ENCODE results near the gene FYN. TPM values are rescaled to one million over a fixed set of nuclear protein-coding genes. Genes with fewer than 3 reads are reported as not detected.

The FYN gene
- total and polyA plus RNA-seq, 2 donors from 2014 or later: 34.5 to 52.4 TPM

DNA sequence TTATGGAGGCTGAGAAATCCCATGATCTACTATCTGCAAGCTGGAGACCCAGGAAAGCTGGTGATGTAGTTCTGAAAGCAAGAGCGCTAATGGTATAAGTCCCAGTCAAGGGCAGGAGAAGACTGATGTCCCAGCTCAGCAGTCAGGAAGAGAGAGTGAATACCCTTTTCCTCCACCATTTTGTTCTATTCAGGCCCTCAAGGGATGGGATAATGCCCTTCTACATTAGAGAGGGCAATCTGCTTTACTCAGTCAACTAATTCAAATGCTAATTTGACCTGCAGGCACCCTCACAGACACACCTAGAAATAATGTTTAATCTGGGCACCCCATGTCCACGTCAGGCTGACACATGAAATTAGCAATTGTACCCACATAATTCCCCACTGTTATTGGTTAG lies 10.8 kb upstream of the FYN start:
- no peaks in the 10 kb centered on the region for H3K4me1 ChIP-seq (ENCODE audit: control insufficient read depth in 2 of 3, insufficient read depth in 2 of 3, low read depth in 1 of 3, low read length in 3 of 3)
- FAIRE-seq (no peak), DNase-seq (no peak)
- H3K36me3 ChIP-seq (ENCODE audit: control insufficient read depth in 2 of 3, insufficient read depth in 3 of 3, low read length in 3 of 3): no peaks in the 10 kb centered on the region
- H3K9me3 ChIP-seq (ENCODE audit: control insufficient read depth in 2 of 3, insufficient read depth in 1 of 3, low read length in 3 of 3): no peaks in the 10 kb centered on the region
- H3K27ac ChIP-seq (ENCODE audit: low read depth in 2 of 2, low read length in 2 of 2): no peak overlapping the region
- no peak overlapping the region for H3K9ac ChIP-seq (ENCODE audit: low read length in 3 of 3)
- no peak overlapping the region for H3K4me3 ChIP-seq (ENCODE audit: low read length in 3 of 3)
- H3K27me3 ChIP-seq (ENCODE audit: control insufficient read depth, insufficient read depth, low read length): no peaks in the 10 kb centered on the region
- TF ChIP-seq, protein P1, sequence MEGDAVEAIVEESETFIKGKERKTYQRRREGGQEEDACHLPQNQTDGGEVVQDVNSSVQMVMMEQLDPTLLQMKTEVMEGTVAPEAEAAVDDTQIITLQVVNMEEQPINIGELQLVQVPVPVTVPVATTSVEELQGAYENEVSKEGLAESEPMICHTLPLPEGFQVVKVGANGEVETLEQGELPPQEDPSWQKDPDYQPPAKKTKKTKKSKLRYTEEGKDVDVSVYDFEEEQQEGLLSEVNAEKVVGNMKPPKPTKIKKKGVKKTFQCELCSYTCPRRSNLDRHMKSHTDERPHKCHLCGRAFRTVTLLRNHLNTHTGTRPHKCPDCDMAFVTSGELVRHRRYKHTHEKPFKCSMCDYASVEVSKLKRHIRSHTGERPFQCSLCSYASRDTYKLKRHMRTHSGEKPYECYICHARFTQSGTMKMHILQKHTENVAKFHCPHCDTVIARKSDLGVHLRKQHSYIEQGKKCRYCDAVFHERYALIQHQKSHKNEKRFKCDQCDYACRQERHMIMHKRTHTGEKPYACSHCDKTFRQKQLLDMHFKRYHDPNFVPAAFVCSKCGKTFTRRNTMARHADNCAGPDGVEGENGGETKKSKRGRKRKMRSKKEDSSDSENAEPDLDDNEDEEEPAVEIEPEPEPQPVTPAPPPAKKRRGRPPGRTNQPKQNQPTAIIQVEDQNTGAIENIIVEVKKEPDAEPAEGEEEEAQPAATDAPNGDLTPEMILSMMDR (IDR thresholded peaks at IDR 0.05; ENCODE audit: borderline replicate concordance, extremely low read depth, insufficient read depth): no peak
- intact Hi-C loops (cut with DNase I): no loop called here

DNA sequence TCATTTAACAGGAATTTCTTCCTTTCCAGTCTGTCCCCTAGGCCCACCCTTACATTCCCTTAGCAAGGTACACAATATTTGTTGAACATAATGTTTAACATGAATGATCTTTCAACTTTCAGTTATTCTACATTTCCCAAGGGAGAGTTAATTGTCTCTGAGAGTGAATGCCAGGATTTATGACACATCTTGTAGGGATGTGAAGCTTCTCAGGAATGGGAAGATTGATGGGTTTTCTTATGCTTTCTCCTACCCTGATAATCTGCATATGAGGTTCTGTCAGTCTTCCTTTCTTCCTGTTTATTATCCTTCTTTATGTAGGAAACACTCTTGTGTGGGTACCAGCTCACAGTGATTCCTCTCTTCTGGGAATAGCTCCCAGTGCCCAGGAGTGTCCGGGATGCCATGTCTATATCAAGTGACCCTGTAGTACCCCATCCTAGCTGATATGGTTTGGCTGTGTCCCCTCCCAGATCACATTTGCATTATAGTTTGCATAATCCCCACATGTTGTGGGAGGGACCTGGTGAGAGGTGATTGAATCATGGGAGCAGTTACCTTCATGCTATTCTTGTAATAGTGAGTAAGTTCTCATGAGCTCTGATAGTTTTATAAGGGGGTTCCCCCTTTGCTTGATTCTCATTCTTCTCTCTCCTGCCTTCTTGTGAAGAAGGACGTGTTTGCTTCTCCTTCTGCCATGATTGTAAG lies 7.1 kb upstream of the FYN start:
- Histone ChIP-seq H3K27ac (ENCODE audit: low read depth in 2 of 2, low read length in 2 of 2) (no peak overlapping the region), H3K9ac (ENCODE audit: low read length in 3 of 3) (no peak overlapping the region), H3K27me3 (ENCODE audit: control insufficient read depth, insufficient read depth, low read length) (no peaks in the 10 kb centered on the region), H3K9me3 (ENCODE audit: control insufficient read depth in 2 of 3, insufficient read depth in 1 of 3, low read length in 3 of 3) (no peaks in the 10 kb centered on the region), H3K36me3 (ENCODE audit: control insufficient read depth in 2 of 3, insufficient read depth in 3 of 3, low read length in 3 of 3) (no peaks in the 10 kb centered on the region), H3K4me1 (ENCODE audit: control insufficient read depth in 2 of 3, insufficient read depth in 2 of 3, low read depth in 1 of 3, low read length in 3 of 3) (no peaks in the 10 kb centered on the region), H3K4me3 (ENCODE audit: low read length in 3 of 3) (no peak overlapping the region)
- no peak for FAIRE-seq
- intact Hi-C loops (cut with DNase I): no loop called here
- TF ChIP-seq, protein P1 (IDR thresholded peaks at IDR 0.05; ENCODE audit: borderline replicate concordance, extremely low read depth, insufficient read depth): no peak
- DNase-seq: no peak

DNA sequence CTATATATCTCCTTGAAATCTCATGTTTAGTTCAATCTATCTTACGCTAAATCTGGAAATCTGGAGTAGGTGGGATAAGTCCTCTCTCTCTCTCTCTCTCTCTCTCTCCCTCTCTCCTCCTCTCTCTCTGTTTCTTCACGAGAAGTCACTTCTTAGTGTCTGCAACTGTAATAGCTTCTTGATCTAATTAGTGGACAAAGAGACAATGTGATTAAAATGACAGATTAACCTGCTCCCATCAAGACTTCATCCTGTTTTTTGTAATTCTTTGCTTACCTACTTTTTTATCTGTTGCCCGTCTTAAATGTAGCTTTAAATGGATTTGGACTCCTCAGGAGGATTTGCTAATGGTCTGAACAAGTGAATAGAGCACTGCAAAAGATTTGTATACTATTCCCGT lies 2.5 kb upstream of the FYN start:
- Histone ChIP-seq H3K9ac (ENCODE audit: low read length in 3 of 3) (no peak overlapping the region), H3K36me3 (ENCODE audit: control insufficient read depth in 2 of 3, insufficient read depth in 3 of 3, low read length in 3 of 3) (no peaks in the 10 kb centered on the region), H3K27me3 (ENCODE audit: control insufficient read depth, insufficient read depth, low read length) (no peaks in the 10 kb centered on the region), H3K9me3 (ENCODE audit: control insufficient read depth in 2 of 3, insufficient read depth in 1 of 3, low read length in 3 of 3) (no peaks in the 10 kb centered on the region), H3K27ac (ENCODE audit: low read depth in 2 of 2, low read length in 2 of 2) (no peak overlapping the region), H3K4me1 (ENCODE audit: control insufficient read depth in 2 of 3, insufficient read depth in 2 of 3, low read depth in 1 of 3, low read length in 3 of 3) (peaks cover 0 to 5% (median 0%) of the 10 kb centered on the region in 3 donors), H3K4me3 (ENCODE audit: low read length in 3 of 3) (no peak overlapping the region)
- DNase-seq: no peak
- no peak for FAIRE-seq
- TF ChIP-seq, protein P1 (IDR thresholded peaks at IDR 0.05; ENCODE audit: borderline replicate concordance, extremely low read depth, insufficient read depth): no peak
- intact Hi-C loops (cut with DNase I): no loop called here
